ENCODE results near the gene HOXD1. TPM values are rescaled to one million over a fixed set of nuclear protein-coding genes. Genes with fewer than 3 reads are reported as not detected.

HOXD1 gene
- total RNA-seq, 1 donor from 2014 or later, result not detected

DNA sequence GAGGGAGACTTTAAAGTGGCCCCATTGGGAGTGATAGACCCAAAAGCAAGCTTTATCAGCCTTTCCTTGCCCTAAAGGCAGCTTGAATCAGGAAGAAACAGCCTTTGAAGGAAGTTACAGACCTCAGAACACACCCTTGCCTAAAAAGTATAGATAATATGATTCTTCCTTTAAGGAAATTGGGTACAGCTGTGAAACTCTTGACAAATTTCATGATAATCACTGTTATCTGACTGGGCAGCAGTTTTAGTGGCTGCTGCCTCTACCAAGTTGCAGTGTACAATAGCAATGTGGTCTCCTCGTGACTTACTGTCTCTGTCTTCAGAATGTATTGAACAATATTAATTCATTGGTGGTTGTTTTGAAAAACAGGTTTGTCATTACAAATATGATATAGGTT lies 16.7 kb downstream of the HOXD1 start:
- H3K27ac Mint-ChIP-seq, result no peak overlapping the region
- no peaks in the 10 kb centered on the region for H3K9me3 Mint-ChIP-seq (ENCODE audit: low read depth)
- DNase-seq (ENCODE audit: low spot score, unreplicated experiment), result no peak
- TF ChIP-seq, protein P1, sequence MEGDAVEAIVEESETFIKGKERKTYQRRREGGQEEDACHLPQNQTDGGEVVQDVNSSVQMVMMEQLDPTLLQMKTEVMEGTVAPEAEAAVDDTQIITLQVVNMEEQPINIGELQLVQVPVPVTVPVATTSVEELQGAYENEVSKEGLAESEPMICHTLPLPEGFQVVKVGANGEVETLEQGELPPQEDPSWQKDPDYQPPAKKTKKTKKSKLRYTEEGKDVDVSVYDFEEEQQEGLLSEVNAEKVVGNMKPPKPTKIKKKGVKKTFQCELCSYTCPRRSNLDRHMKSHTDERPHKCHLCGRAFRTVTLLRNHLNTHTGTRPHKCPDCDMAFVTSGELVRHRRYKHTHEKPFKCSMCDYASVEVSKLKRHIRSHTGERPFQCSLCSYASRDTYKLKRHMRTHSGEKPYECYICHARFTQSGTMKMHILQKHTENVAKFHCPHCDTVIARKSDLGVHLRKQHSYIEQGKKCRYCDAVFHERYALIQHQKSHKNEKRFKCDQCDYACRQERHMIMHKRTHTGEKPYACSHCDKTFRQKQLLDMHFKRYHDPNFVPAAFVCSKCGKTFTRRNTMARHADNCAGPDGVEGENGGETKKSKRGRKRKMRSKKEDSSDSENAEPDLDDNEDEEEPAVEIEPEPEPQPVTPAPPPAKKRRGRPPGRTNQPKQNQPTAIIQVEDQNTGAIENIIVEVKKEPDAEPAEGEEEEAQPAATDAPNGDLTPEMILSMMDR (IDR thresholded peaks at IDR 0.05; ENCODE audit: unreplicated experiment), result no peak
- H3K36me3 Mint-ChIP-seq (ENCODE audit: insufficient read depth), result no peaks in the 10 kb centered on the region
- peaks cover 17% of the 10 kb centered on the region for H3K27me3 Mint-ChIP-seq
- no peaks in the 10 kb centered on the region for H3K4me1 Mint-ChIP-seq (ENCODE audit: low read depth)
- H3K4me3 Mint-ChIP-seq (ENCODE audit: low read depth), result no peak overlapping the region

DNA sequence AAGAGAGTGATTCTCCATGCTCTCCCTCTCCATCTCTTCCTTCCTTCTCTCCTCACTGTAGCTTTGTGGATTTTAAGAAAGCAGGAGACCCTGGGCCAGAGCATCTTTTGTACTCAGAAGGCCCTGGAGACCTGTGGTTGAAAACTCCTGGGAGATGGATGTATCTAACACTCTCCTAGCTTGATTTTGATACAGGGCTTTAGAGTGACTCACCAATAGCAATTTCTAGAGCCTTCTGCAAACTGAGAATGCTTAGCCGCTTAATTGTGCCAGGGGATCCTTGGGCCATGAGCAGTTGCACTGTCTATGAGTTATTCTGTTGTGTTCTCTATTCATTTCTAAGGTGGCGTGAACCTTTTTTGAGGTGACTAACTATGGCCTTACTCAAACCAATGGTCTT lies 17.7 kb downstream of the HOXD1 start:
- Mint-ChIP-seq H3K27me3 (peaks cover 18% of the 10 kb centered on the region), H3K9me3 (ENCODE audit: low read depth) (no peaks in the 10 kb centered on the region), H3K36me3 (ENCODE audit: insufficient read depth) (no peaks in the 10 kb centered on the region), H3K4me1 (ENCODE audit: low read depth) (no peaks in the 10 kb centered on the region), H3K27ac (no peak overlapping the region), H3K4me3 (ENCODE audit: low read depth) (no peak overlapping the region)
- TF ChIP-seq, protein P1 (IDR thresholded peaks at IDR 0.05; ENCODE audit: unreplicated experiment), result no peak
- DNase-seq (ENCODE audit: low spot score, unreplicated experiment), result no peak

DNA sequence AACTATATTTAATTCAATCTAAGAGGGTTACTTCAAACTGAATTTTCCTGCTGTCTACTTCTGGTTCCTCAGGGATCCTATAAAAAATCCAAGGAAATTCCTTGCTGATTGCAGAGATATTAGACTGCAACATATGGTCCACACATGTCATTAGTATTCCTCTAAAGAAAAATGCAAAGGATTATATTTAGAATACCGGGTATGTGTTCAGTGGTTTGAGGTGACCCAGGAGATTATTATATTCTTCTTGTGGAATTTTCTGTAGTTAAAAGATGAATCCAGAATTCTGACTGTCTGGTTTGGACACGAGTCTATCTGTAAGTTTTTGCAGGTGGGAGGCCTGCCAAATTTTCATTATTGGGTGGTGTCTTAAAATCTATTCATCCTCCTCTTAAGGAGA lies 18.2 kb downstream of the HOXD1 start:
- TF ChIP-seq, protein P1 (IDR thresholded peaks at IDR 0.05; ENCODE audit: unreplicated experiment), result no peak
- Mint-ChIP-seq H3K27ac (no peak overlapping the region), H3K4me3 (ENCODE audit: low read depth) (no peak overlapping the region), H3K36me3 (ENCODE audit: insufficient read depth) (no peaks in the 10 kb centered on the region), H3K4me1 (ENCODE audit: low read depth) (no peaks in the 10 kb centered on the region), H3K9me3 (ENCODE audit: low read depth) (no peaks in the 10 kb centered on the region), H3K27me3 (peaks cover 21% of the 10 kb centered on the region)
- no peak for DNase-seq (ENCODE audit: low spot score, unreplicated experiment)

DNA sequence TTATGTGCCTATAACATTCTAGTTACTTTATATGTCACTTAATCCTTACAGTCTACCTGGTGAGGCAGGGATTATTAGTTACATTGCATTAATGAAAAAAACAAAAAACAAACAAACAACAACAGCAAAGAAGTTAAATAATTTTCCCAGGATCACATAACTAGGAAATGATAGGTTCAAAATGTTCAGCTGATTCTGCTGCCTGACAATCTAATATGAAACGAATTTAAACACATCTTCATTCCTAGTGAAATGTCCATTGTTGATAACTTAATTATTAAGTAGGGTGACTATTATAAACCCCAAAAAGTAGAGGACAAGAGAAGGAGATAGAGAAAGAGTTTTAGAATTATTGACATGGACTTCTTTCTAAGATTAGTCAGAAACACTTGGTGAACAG lies 22.6 kb downstream of the HOXD1 start:
- Mint-ChIP-seq H3K4me3 (ENCODE audit: low read depth) (no peak overlapping the region), H3K27ac (no peak overlapping the region), H3K4me1 (ENCODE audit: low read depth) (no peaks in the 10 kb centered on the region), H3K9me3 (ENCODE audit: low read depth) (no peaks in the 10 kb centered on the region), H3K36me3 (ENCODE audit: insufficient read depth) (no peaks in the 10 kb centered on the region), H3K27me3 (peaks cover 7% of the 10 kb centered on the region)
- TF ChIP-seq, protein P1 (IDR thresholded peaks at IDR 0.05; ENCODE audit: unreplicated experiment), result no peak
- no peak for DNase-seq (ENCODE audit: low spot score, unreplicated experiment)

DNA sequence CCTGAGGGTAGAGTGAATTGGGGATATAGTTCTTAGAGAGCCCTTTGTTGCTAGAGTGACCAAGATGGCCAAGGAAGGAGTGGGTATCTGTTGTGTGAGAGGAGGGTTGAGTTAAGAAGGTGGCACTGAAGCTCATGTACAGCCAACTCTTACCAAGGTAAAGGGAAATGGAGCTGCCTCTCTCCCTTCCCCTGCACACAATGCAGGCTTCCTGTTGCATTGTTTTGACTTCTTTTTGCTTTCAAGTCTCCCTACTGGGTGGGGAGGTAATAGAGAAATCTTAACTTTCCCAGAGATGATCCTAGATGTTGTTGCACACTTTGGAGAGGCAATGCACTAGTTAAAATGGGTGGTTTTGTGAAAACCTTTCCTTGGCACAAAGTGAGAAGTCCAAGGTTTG lies 23.8 kb downstream of the HOXD1 start:
- no peaks in the 10 kb centered on the region for H3K9me3 Mint-ChIP-seq (ENCODE audit: low read depth)
- no peaks in the 10 kb centered on the region for H3K4me1 Mint-ChIP-seq (ENCODE audit: low read depth)
- H3K36me3 Mint-ChIP-seq (ENCODE audit: insufficient read depth), result no peaks in the 10 kb centered on the region
- peaks cover 7% of the 10 kb centered on the region for H3K27me3 Mint-ChIP-seq
- H3K4me3 Mint-ChIP-seq (ENCODE audit: low read depth), result no peak overlapping the region
- H3K27ac Mint-ChIP-seq, result no peak overlapping the region
- TF ChIP-seq, protein P1 (IDR thresholded peaks at IDR 0.05; ENCODE audit: unreplicated experiment), result no peak
- no peak for DNase-seq (ENCODE audit: low spot score, unreplicated experiment)

Measured in progenitor cell of endocrine pancreas (in vitro differentiated cells).